ENCODE measurements around the gene FOSL2. TPM values are rescaled to one million over a fixed set of nuclear protein-coding genes. Genes with fewer than 3 reads are reported as not detected.

FOSL2 gene
- total RNA-seq, 1 donor from 2014 or later: 156 TPM

GRCh38 chr2:28430788-28431418 is 38.2 kb downstream of the FOSL2 start:
- peaks cover 14% of the 10 kb centered on the region for H3K9me3 Mint-ChIP-seq (ENCODE audit: low read depth)
- H3K36me3 Mint-ChIP-seq (ENCODE audit: low read depth): peaks cover 7% of the 10 kb centered on the region
- no peak for TF ChIP-seq CTCF (IDR thresholded peaks at IDR 0.05)
- peaks cover 8% of the 10 kb centered on the region for H3K4me1 Mint-ChIP-seq (ENCODE audit: low read depth)
- H3K27ac Mint-ChIP-seq (ENCODE audit: unreplicated experiment): no peak overlapping the region
- H3K4me3 Mint-ChIP-seq (ENCODE audit: unreplicated experiment): no peak overlapping the region
- no peaks in the 10 kb centered on the region for H3K27me3 Mint-ChIP-seq (ENCODE audit: low read depth)
- peak; percentile 56 for DNase-seq (ENCODE audit: low spot score)

- H3K36me3 Mint-ChIP-seq (ENCODE audit: low read depth): peaks cover 7% of the 10 kb centered on the region
- peaks cover 12% of the 10 kb centered on the region for H3K4me1 Mint-ChIP-seq (ENCODE audit: low read depth)
- H3K27ac Mint-ChIP-seq (ENCODE audit: unreplicated experiment): no peak overlapping the region
- no peak for DNase-seq (ENCODE audit: low spot score)
- no peak for TF ChIP-seq CTCF (IDR thresholded peaks at IDR 0.05)
- peaks cover 14% of the 10 kb centered on the region for H3K9me3 Mint-ChIP-seq (ENCODE audit: low read depth)
- H3K4me3 Mint-ChIP-seq (ENCODE audit: unreplicated experiment): no peak overlapping the region
- no peaks in the 10 kb centered on the region for H3K27me3 Mint-ChIP-seq (ENCODE audit: low read depth)
Measured at GRCh38 chr2:28431741-28432140, 39.1 kb downstream of the FOSL2 start.

GRCh38 chr2:28432362-28432761 is 39.7 kb downstream of the FOSL2 start:
- H3K4me3 Mint-ChIP-seq (ENCODE audit: unreplicated experiment): no peak overlapping the region

GRCh38 chr2:28433215-28433614 is 40.6 kb downstream of the FOSL2 start:
- Mint-ChIP-seq H3K9me3 (ENCODE audit: low read depth) (peaks cover 14% of the 10 kb centered on the region), H3K27ac (ENCODE audit: unreplicated experiment) (no peak overlapping the region), H3K36me3 (ENCODE audit: low read depth) (peaks cover 5% of the 10 kb centered on the region), H3K4me3 (ENCODE audit: unreplicated experiment) (no peak overlapping the region), H3K27me3 (ENCODE audit: low read depth) (no peaks in the 10 kb centered on the region), H3K4me1 (ENCODE audit: low read depth) (peaks cover 8% of the 10 kb centered on the region)
- DNase-seq (ENCODE audit: low spot score): no peak
- no peak for TF ChIP-seq CTCF (IDR thresholded peaks at IDR 0.05)

More at GRCh38 chr2:28432362-28432761, 39.7 kb downstream of the FOSL2 start:
- no peak overlapping the region for H3K27ac Mint-ChIP-seq (ENCODE audit: unreplicated experiment)
- peaks cover 7% of the 10 kb centered on the region for H3K36me3 Mint-ChIP-seq (ENCODE audit: low read depth)
- no peak for TF ChIP-seq CTCF (IDR thresholded peaks at IDR 0.05)
- DNase-seq (ENCODE audit: low spot score): no peak
- H3K4me1 Mint-ChIP-seq (ENCODE audit: low read depth): peaks cover 12% of the 10 kb centered on the region
- peaks cover 14% of the 10 kb centered on the region for H3K9me3 Mint-ChIP-seq (ENCODE audit: low read depth)
- no peaks in the 10 kb centered on the region for H3K27me3 Mint-ChIP-seq (ENCODE audit: low read depth)

GRCh38 chr2:28433935-28434599 is 41.4 kb downstream of the FOSL2 start:
- no peak for TF ChIP-seq CTCF (IDR thresholded peaks at IDR 0.05)
- no peak overlapping the region for H3K27ac Mint-ChIP-seq (ENCODE audit: unreplicated experiment)
- H3K27me3 Mint-ChIP-seq (ENCODE audit: low read depth): no peaks in the 10 kb centered on the region
- peaks cover 8% of the 10 kb centered on the region for H3K4me1 Mint-ChIP-seq (ENCODE audit: low read depth)
- H3K9me3 Mint-ChIP-seq (ENCODE audit: low read depth): peaks cover 14% of the 10 kb centered on the region
- no peak overlapping the region for H3K4me3 Mint-ChIP-seq (ENCODE audit: unreplicated experiment)
- no peak for DNase-seq (ENCODE audit: low spot score)
- H3K36me3 Mint-ChIP-seq (ENCODE audit: low read depth): peaks cover 5% of the 10 kb centered on the region
